WTC11 (cell line): ENCODE measurements around the gene JUP. TPM values are rescaled to one million over a fixed set of nuclear protein-coding genes. Genes with fewer than 3 reads are reported as not detected.

Source experiments
- ATAC-seq: fragments of 200-7000 bp; cut with Tn5 transposase; 2 replicates; pipeline ENCODE4 v1.10.0; 2021; ENCODE audit warnings: mild to moderate bottlenecking, moderate library complexity
- CTCF ChIA-PET: fragments of 300-600 bp; sonication (Branson Sonifier 250); formaldehyde crosslinking; loops from one replicate; lab custom pipeline; 2021; ENCODE audit warnings: antibody characterized with exemption; lab: Charles Lee
- POLR2A ChIA-PET: fragments of 350-600 bp; sonication (Branson Sonifier 250); formaldehyde crosslinking; loops from one replicate; lab custom pipeline; 2021; ENCODE audit warnings: antibody characterized with exemption; lab: Charles Lee
- DNase-seq: peaks from one replicate; pipeline ENCODE4 v3.0.0; 2021; ENCODE audit warnings: low spot score
- H3K27ac Mint-ChIP-seq: 2 replicates; pipeline ENCODE4 v1.8.0; 2021; ENCODE audit warnings: mixed read lengths
- H3K27me3 Mint-ChIP-seq: 2 replicates; pipeline ENCODE4 v1.8.0; 2021; ENCODE audit warnings: low read depth, mild to moderate bottlenecking, moderate library complexity, mixed read lengths
- H3K36me3 Mint-ChIP-seq: 2 replicates; pipeline ENCODE4 v1.8.0; 2021; ENCODE audit warnings: mixed read lengths
- H3K4me1 Mint-ChIP-seq: 2 replicates; pipeline ENCODE4 v1.8.0; 2022; ENCODE audit warnings: mixed read lengths
- H3K4me3 Mint-ChIP-seq: 2 replicates; pipeline ENCODE4 v1.8.0; 2021; ENCODE audit warnings: mild to moderate bottlenecking, moderate library complexity, mixed read lengths
- H3K9me3 Mint-ChIP-seq: 2 replicates; pipeline ENCODE4 v1.8.0; 2021; ENCODE audit warnings: mixed read lengths
- AFF4 ChIP-seq: sonication (generic); formaldehyde crosslinking; IDR thresholded peaks from 2 replicates; pipeline ENCODE4 v1.8.1; 2023; ENCODE audit warnings: mild to moderate bottlenecking, missing genetic modification reagents, borderline replicate concordance
- CREM ChIP-seq: sonication (generic); formaldehyde crosslinking; IDR thresholded peaks from 2 replicates; pipeline ENCODE4 v1.8.1; 2022; ENCODE audit warnings: mild to moderate bottlenecking, missing genetic modification reagents, moderate library complexity
- ESRRA ChIP-seq: sonication (generic); formaldehyde crosslinking; IDR thresholded peaks from 2 replicates; pipeline ENCODE4 v1.8.1; 2022; ENCODE audit warnings: mild to moderate bottlenecking, missing genetic modification reagents, borderline replicate concordance
- JAZF1 ChIP-seq: fragments of 250-450 bp; sonication (Bioruptor Pico); IDR thresholded peaks from 2 replicates; pipeline ENCODE4 v1.9.0; 2021; ENCODE audit warnings: moderate library complexity, mild to moderate bottlenecking, inconsistent platforms
- PRRX2 ChIP-seq: fragments of 250-450 bp; sonication (Bioruptor Pico); IDR thresholded peaks from 2 replicates; pipeline ENCODE4 v1.8.0; 2021; ENCODE audit warnings: mild to moderate bottlenecking
- ZNF263 ChIP-seq: sonication (generic); formaldehyde crosslinking; IDR thresholded peaks from 2 replicates; pipeline ENCODE4 v1.8.1; 2022; ENCODE audit warnings: low read depth, mild to moderate bottlenecking, moderate library complexity, missing genetic modification reagents
- ZNF671 ChIP-seq: fragments of 250-450 bp; sonication (Bioruptor Pico); IDR thresholded peaks from 2 replicates; pipeline ENCODE4 v1.8.0; 2021; ENCODE audit warnings: mild to moderate bottlenecking
- total RNA-seq: library from RNA; stranded (reverse); gene quantifications from 3 replicates; pipeline ENCODE4 v1.2.3, GENCODE V29; 2021
- TF ChIP-seq, protein P1 (sequence below): sonication (generic); formaldehyde crosslinking; IDR thresholded peaks from 2 replicates; pipeline ENCODE4 v1.8.1; 2022; ENCODE audit warnings: mild to moderate bottlenecking, missing genetic modification reagents, moderate library complexity, borderline replicate concordance
- TF ChIP-seq, protein P2 (sequence below): sonication (generic); formaldehyde crosslinking; IDR thresholded peaks from 2 replicates; pipeline ENCODE4 v1.8.1; 2022; ENCODE audit warnings: mild to moderate bottlenecking, moderate library complexity, missing genetic modification reagents
- TF ChIP-seq, protein P3 (sequence below): fragments of 250-450 bp; sonication (Bioruptor Pico); IDR thresholded peaks from 2 replicates; pipeline ENCODE4 v1.9.0; 2021; ENCODE audit warnings: mild to moderate bottlenecking, borderline replicate concordance
- TF ChIP-seq, protein P4 (sequence below): sonication (generic); formaldehyde crosslinking; IDR thresholded peaks from 2 replicates; pipeline ENCODE4 v1.8.0; 2022; ENCODE audit warnings: mild to moderate bottlenecking, missing genetic modification reagents

Gene JUP
- total RNA-seq, 1 experiment from 2014 or later: 103 TPM

GRCh38 chr17:41824086-41824485, 37.6 kb upstream of the JUP start (continued):
- TF ChIP-seq, protein P1, sequence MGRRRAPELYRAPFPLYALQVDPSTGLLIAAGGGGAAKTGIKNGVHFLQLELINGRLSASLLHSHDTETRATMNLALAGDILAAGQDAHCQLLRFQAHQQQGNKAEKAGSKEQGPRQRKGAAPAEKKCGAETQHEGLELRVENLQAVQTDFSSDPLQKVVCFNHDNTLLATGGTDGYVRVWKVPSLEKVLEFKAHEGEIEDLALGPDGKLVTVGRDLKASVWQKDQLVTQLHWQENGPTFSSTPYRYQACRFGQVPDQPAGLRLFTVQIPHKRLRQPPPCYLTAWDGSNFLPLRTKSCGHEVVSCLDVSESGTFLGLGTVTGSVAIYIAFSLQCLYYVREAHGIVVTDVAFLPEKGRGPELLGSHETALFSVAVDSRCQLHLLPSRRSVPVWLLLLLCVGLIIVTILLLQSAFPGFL (CRISPR knock-in tag): no peak
- TF ChIP-seq CREM (CRISPR knock-in tag): no peak
- no peak for TF ChIP-seq ZNF263 (CRISPR knock-in tag)
- TF ChIP-seq ZNF671 (CRISPR knock-in tag): no peak
- TF ChIP-seq, protein P2, sequence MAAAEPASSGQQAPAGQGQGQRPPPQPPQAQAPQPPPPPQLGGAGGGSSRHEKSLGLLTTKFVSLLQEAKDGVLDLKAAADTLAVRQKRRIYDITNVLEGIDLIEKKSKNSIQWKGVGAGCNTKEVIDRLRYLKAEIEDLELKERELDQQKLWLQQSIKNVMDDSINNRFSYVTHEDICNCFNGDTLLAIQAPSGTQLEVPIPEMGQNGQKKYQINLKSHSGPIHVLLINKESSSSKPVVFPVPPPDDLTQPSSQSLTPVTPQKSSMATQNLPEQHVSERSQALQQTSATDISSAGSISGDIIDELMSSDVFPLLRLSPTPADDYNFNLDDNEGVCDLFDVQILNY (CRISPR knock-in tag): no peak
- TF ChIP-seq AFF4 (CRISPR knock-in tag): no peak

GRCh38 chr17:41823580-41823979, 37.1 kb upstream of the JUP start:
- peak overlapping the region; percentile 41; the same call in 1 of the 2 replicates for H3K27ac Mint-ChIP-seq
- ChIA-PET POLR2A (interaction anchor here (0.6 kb wide), 1 partner anchor 86 kb away, joined by 3 read pairs; no protein-coding TSS in a partner anchor), CTCF (interaction anchor here (1.2 to 2.4 kb wide), 3 partner anchors 13 to 37 kb away, joined by 3 to 11 read pairs (median 6); partner anchors contain the start of gene JUP)
- ATAC-seq (no peak), DNase-seq (no peak)
- H3K9me3 Mint-ChIP-seq: no peaks in the 10 kb centered on the region
- peaks cover 8% of the 10 kb centered on the region; the same call in 1 of the 2 replicates for H3K4me1 Mint-ChIP-seq
- H3K27me3 Mint-ChIP-seq: no peaks in the 10 kb centered on the region; the same call in 1 of the 2 replicates
- H3K4me3 Mint-ChIP-seq: no peak overlapping the region
- peaks cover 24% of the 10 kb centered on the region for H3K36me3 Mint-ChIP-seq
- TF ChIP-seq PRRX2 (CRISPR knock-in tag): no peak
- TF ChIP-seq JAZF1 (CRISPR knock-in tag): no peak
- TF ChIP-seq, protein P3, sequence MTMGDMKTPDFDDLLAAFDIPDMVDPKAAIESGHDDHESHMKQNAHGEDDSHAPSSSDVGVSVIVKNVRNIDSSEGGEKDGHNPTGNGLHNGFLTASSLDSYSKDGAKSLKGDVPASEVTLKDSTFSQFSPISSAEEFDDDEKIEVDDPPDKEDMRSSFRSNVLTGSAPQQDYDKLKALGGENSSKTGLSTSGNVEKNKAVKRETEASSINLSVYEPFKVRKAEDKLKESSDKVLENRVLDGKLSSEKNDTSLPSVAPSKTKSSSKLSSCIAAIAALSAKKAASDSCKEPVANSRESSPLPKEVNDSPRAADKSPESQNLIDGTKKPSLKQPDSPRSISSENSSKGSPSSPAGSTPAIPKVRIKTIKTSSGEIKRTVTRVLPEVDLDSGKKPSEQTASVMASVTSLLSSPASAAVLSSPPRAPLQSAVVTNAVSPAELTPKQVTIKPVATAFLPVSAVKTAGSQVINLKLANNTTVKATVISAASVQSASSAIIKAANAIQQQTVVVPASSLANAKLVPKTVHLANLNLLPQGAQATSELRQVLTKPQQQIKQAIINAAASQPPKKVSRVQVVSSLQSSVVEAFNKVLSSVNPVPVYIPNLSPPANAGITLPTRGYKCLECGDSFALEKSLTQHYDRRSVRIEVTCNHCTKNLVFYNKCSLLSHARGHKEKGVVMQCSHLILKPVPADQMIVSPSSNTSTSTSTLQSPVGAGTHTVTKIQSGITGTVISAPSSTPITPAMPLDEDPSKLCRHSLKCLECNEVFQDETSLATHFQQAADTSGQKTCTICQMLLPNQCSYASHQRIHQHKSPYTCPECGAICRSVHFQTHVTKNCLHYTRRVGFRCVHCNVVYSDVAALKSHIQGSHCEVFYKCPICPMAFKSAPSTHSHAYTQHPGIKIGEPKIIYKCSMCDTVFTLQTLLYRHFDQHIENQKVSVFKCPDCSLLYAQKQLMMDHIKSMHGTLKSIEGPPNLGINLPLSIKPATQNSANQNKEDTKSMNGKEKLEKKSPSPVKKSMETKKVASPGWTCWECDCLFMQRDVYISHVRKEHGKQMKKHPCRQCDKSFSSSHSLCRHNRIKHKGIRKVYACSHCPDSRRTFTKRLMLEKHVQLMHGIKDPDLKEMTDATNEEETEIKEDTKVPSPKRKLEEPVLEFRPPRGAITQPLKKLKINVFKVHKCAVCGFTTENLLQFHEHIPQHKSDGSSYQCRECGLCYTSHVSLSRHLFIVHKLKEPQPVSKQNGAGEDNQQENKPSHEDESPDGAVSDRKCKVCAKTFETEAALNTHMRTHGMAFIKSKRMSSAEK: peak; percentile 26; the same call in 1 of the 2 replicates

DNA sequence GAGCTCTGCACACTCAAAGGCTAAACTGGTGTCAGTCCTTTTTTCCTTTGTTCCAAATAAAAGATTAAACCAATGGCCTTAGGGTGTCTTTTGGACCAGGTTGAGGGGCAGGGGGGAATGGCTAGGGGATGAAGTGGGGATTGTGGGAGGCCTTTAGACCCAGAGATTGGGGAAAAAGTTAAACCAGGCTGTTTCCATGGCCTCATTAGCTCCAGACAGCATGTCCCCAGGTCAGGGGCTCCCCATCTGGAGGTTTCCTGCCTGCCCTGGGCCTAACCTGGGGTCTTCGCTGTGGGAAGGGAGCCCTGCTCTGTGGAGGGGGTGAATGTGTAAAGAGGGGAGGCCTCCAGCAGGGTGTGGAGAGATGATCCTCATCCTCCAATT, 36.6 kb upstream of the JUP start:
- H3K27ac Mint-ChIP-seq: peak overlapping the region; percentile 41; the same call in 1 of the 2 replicates
- no peak for ATAC-seq
- POLR2A ChIA-PET: no interaction called here

More for the DNA sequence above, 36.6 kb upstream of the JUP start:
- TF ChIP-seq, protein P4, sequence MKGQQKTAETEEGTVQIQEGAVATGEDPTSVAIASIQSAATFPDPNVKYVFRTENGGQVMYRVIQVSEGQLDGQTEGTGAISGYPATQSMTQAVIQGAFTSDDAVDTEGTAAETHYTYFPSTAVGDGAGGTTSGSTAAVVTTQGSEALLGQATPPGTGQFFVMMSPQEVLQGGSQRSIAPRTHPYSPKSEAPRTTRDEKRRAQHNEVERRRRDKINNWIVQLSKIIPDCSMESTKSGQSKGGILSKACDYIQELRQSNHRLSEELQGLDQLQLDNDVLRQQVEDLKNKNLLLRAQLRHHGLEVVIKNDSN (CRISPR knock-in tag): no peak
- no peak for TF ChIP-seq ESRRA
- CTCF ChIA-PET: interaction anchor here (1.7 to 2.4 kb wide), 2 partner anchors 12 to 37 kb away, joined by 6 to 11 read pairs; partner anchors contain the start of gene JUP
- H3K27me3 Mint-ChIP-seq: no peaks in the 10 kb centered on the region; the same call in 1 of the 2 replicates
- H3K36me3 Mint-ChIP-seq: peaks cover 27% of the 10 kb centered on the region
- no peak overlapping the region for H3K4me3 Mint-ChIP-seq
- DNase-seq: no peak
- H3K9me3 Mint-ChIP-seq: no peaks in the 10 kb centered on the region
- H3K4me1 Mint-ChIP-seq: peaks cover 12% of the 10 kb centered on the region
